ENCODE data around the gene MRPL36. TPM values are rescaled to one million over a fixed set of nuclear protein-coding genes. Genes with fewer than 3 reads are reported as not detected.
"Not testable (repeated sequence)": the region's sequence is repeated elsewhere in the genome, so short reads cannot be mapped to it uniquely, and the experiment has no call there.

MRPL36 gene
- polyA plus RNA-seq (2013): 21.0 TPM

DNA sequence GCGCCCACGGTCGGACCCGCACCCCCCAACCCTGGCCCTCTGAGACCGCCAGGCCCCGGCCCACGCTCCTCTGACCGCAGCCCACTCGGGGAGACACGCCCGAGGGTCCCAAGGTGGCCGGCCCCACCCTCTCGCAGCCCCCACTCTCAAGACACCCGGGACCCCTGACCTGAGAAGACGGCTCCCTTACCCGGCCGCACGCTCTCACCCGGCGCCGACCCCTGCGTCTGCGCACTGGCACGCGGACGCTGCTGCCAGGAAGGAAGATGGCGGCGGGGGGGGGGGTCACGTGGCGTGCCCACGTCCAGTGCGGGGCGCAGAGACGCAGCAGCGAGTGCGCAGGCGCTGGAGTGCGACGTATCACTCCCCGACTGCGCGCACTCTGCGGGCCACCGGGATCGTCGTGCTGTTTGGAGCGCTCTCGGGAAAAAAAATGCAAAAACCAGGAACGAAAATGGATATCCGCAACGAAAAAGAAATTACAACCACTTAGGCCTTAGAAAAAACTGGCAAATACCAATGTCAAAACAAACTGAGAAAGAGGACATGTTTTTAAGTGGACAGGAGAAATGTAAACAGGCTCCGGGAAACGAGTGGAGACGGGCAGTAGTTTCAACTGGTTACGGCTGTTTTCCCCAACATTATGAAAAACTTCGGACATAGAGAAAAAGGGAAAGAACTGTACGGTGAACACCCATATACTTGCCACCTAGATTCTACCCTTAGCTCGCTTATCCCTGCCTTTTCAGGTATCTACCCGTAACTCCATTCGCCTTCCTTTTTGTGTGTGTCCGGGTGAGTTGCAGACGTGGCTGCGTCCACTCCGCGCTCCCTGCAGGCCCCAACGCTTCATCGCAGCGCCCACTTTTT, at the start of gene MRPL36:
TSS of gene MRPL36 (minus strand) at position 236 of the 870 bp plus-strand sequence. CDS start 902 bp downstream, outside the sequence.
- WGBS (ENCODE audit: insufficient coverage): under 1% methylated on average over 50 of the region's 68 CpGs
- H3K9me3 ChIP-seq (ENCODE audit: control extremely low read depth in 1 of 5, control insufficient read depth in 4 of 5, insufficient read depth in 2 of 5, low read depth in 1 of 5, low read length in 4 of 5): no peaks in the 10 kb centered on the region
- peaks cover 2 to 46% (median 34%) of the 10 kb centered on the region in 4 experiments for H3K36me3 ChIP-seq (ENCODE audit: control insufficient read depth in 4 of 4, insufficient read depth in 4 of 4, low read length in 3 of 4)
- no peaks in the 10 kb centered on the region for H3K27me3 ChIP-seq (replicated peaks in 2 of 5; ENCODE audit: control insufficient read depth in 4 of 5, insufficient read depth in 5 of 5, low read length in 4 of 5)
- peak within 1 kb of the TSS; percentile 33 to 89 for H3K27ac ChIP-seq (ENCODE audit: insufficient read depth in 1 of 2, low read depth in 1 of 2, low read length in 2 of 2, poor library complexity in 1 of 2, severe bottlenecking in 2 of 2)
- peak; percentile 91 to 94 (median 93) for DNase-seq
- H3K4me1 ChIP-seq (ENCODE audit: control extremely low read depth in 1 of 4, control insufficient read depth in 4 of 4, insufficient read depth in 4 of 4, low read length in 3 of 4): peaks cover 2 to 27% (median 23%) of the 10 kb centered on the region in 4 experiments
- ChIA-PET POLR2A (no interaction called here), CTCF (interaction anchor here (0.7 to 1.0 kb wide), 2 partner anchors 12 to 27 kb away, joined by 3 read pairs; no protein-coding TSS in a partner anchor)
- peak within 1 kb of the TSS; percentile 67 to 97 (median 90) for H3K4me3 ChIP-seq (ENCODE audit: control insufficient read depth in 1 of 7, extremely low read depth in 1 of 7, insufficient read depth in 4 of 7, low read depth in 2 of 7, low read length in 6 of 7)

DNA sequence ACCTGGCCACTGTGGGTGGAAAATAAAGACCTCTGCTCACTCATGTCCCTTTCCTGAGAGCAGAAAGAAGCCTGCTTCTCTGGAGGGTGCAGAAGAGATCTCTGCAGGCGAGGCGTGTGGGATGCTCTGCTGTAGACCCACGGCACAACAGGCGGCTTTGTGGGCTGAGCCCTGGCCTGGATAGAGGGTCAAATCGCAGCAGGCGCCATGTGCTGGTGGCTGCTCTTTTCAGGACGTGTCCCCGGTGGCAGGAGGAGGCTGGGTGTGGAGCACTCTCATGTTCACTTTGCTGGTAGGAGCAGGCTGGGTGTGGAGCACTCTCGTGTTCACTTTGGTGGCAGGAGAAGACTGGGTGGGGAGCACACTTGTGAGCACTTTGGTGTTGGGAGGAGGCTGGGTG, 48.0 kb upstream of the MRPL36 start:
- POLR2A ChIA-PET: no interaction called here
- no peak overlapping the region for H3K27ac ChIP-seq (ENCODE audit: insufficient read depth in 1 of 2, low read depth in 1 of 2, low read length in 2 of 2, poor library complexity in 1 of 2, severe bottlenecking in 2 of 2)
- H3K4me1 ChIP-seq (ENCODE audit: control extremely low read depth in 1 of 4, control insufficient read depth in 4 of 4, insufficient read depth in 4 of 4, low read length in 3 of 4): peaks cover 0 to 8% (median 3%) of the 10 kb centered on the region in 4 experiments
- no peaks in the 10 kb centered on the region for H3K36me3 ChIP-seq (ENCODE audit: control insufficient read depth in 4 of 4, insufficient read depth in 4 of 4, low read length in 3 of 4)
- CTCF ChIA-PET: no interaction called here
- peaks cover 0 to 84% (median 24%) of the 10 kb centered on the region in 5 experiments for H3K27me3 ChIP-seq (replicated peaks in 2 of 5; ENCODE audit: control insufficient read depth in 4 of 5, insufficient read depth in 5 of 5, low read length in 4 of 5)
- H3K4me3 ChIP-seq (ENCODE audit: control insufficient read depth in 1 of 7, extremely low read depth in 1 of 7, insufficient read depth in 4 of 7, low read depth in 2 of 7, low read length in 6 of 7): no peak overlapping the region
- DNase-seq: no peak
- H3K9me3 ChIP-seq (ENCODE audit: control extremely low read depth in 1 of 5, control insufficient read depth in 4 of 5, insufficient read depth in 2 of 5, low read depth in 1 of 5, low read length in 4 of 5): no peaks in the 10 kb centered on the region
- 76% methylated on average over 7 of the region's 9 CpGs for WGBS (ENCODE audit: insufficient coverage)

DNA sequence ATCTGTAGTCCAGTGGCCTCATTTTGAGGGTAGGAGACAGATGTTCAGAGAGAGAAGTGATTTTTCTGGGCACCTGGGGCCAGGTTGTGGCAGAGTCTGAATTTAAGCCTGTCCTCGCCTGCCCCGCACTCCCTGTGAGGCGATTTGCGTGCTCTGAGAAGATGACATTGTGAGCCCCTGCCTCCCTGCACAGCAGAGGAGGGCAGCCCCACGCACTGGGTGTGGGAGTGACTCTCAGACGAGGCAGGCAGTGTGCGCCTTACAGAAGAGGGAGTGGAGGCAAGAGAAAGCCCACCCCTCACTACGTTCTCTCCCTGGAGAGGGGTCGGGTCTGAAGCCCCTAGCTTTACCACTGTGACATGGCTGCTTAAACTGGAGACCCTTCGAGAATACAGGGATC, 47.4 kb upstream of the MRPL36 start:
- H3K27ac ChIP-seq (ENCODE audit: insufficient read depth in 1 of 2, low read depth in 1 of 2, low read length in 2 of 2, poor library complexity in 1 of 2, severe bottlenecking in 2 of 2): no peak overlapping the region
- peaks cover 0 to 80% (median 22%) of the 10 kb centered on the region in 5 experiments for H3K27me3 ChIP-seq (replicated peaks in 2 of 5; ENCODE audit: control insufficient read depth in 4 of 5, insufficient read depth in 5 of 5, low read length in 4 of 5)
- H3K4me3 ChIP-seq (ENCODE audit: control insufficient read depth in 1 of 7, extremely low read depth in 1 of 7, insufficient read depth in 4 of 7, low read depth in 2 of 7, low read length in 6 of 7): no peak overlapping the region
- ChIA-PET CTCF (no interaction called here), POLR2A (no interaction called here)
- WGBS (ENCODE audit: insufficient coverage): 76% methylated on average over 9 of the region's 10 CpGs
- no peak for DNase-seq
- no peaks in the 10 kb centered on the region for H3K36me3 ChIP-seq (ENCODE audit: control insufficient read depth in 4 of 4, insufficient read depth in 4 of 4, low read length in 3 of 4)
- peaks cover 0 to 8% (median 3%) of the 10 kb centered on the region in 4 experiments for H3K4me1 ChIP-seq (ENCODE audit: control extremely low read depth in 1 of 4, control insufficient read depth in 4 of 4, insufficient read depth in 4 of 4, low read length in 3 of 4)
- H3K9me3 ChIP-seq (ENCODE audit: control extremely low read depth in 1 of 5, control insufficient read depth in 4 of 5, insufficient read depth in 2 of 5, low read depth in 1 of 5, low read length in 4 of 5): no peaks in the 10 kb centered on the region

GRCh38 chr5:1846583-1846982, 46.9 kb upstream of the MRPL36 start:
- Histone ChIP-seq H3K36me3 (ENCODE audit: control insufficient read depth in 4 of 4, insufficient read depth in 4 of 4, low read length in 3 of 4) (no peaks in the 10 kb centered on the region), H3K4me1 (ENCODE audit: control extremely low read depth in 1 of 4, control insufficient read depth in 4 of 4, insufficient read depth in 4 of 4, low read length in 3 of 4) (peaks cover 0 to 5% (median 3%) of the 10 kb centered on the region in 4 experiments), H3K27me3 (replicated peaks in 2 of 5; ENCODE audit: control insufficient read depth in 4 of 5, insufficient read depth in 5 of 5, low read length in 4 of 5) (peaks cover 0 to 80% (median 25%) of the 10 kb centered on the region in 5 experiments), H3K27ac (ENCODE audit: insufficient read depth in 1 of 2, low read depth in 1 of 2, low read length in 2 of 2, poor library complexity in 1 of 2, severe bottlenecking in 2 of 2) (no peak overlapping the region), H3K9me3 (ENCODE audit: control extremely low read depth in 1 of 5, control insufficient read depth in 4 of 5, insufficient read depth in 2 of 5, low read depth in 1 of 5, low read length in 4 of 5) (no peaks in the 10 kb centered on the region), H3K4me3 (ENCODE audit: control insufficient read depth in 1 of 7, extremely low read depth in 1 of 7, insufficient read depth in 4 of 7, low read depth in 2 of 7, low read length in 6 of 7) (no peak overlapping the region)
- ChIA-PET CTCF (no interaction called here), POLR2A (no interaction called here)
- WGBS (ENCODE audit: insufficient coverage): 85% methylated on average over 13 of the region's 13 CpGs
- DNase-seq: no peak

DNA sequence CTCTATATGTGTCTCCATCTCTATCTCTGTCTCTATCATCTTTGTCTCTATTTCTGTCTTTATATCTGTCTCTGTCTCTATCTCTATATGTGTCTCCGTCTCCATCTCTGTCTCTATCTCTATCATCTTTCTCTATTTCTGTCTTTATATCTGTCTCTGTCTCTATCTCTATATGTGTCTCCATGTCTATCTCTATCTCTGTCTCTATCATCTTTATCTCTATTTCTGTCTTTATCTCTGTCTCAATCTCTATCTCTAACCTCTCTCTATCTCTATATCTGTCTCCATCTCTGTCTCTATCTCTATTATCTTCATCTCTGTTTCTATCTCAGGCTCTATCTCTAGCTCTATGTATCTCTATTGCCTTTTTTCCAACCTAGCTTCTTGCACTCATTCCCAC, 46.1 kb upstream of the MRPL36 start:
- Histone ChIP-seq H3K4me1 (ENCODE audit: control extremely low read depth in 1 of 4, control insufficient read depth in 4 of 4, insufficient read depth in 4 of 4, low read length in 3 of 4) (no peaks in the 10 kb centered on the region), H3K36me3 (ENCODE audit: control insufficient read depth in 4 of 4, insufficient read depth in 4 of 4, low read length in 3 of 4) (no peaks in the 10 kb centered on the region), H3K27me3 (replicated peaks in 2 of 5; ENCODE audit: control insufficient read depth in 4 of 5, insufficient read depth in 5 of 5, low read length in 4 of 5) (peaks cover 0 to 80% (median 23%) of the 10 kb centered on the region in 5 experiments), H3K9me3 (ENCODE audit: control extremely low read depth in 1 of 5, control insufficient read depth in 4 of 5, insufficient read depth in 2 of 5, low read depth in 1 of 5, low read length in 4 of 5) (no peaks in the 10 kb centered on the region), H3K27ac (ENCODE audit: insufficient read depth in 1 of 2, low read depth in 1 of 2, low read length in 2 of 2, poor library complexity in 1 of 2, severe bottlenecking in 2 of 2) (no peak overlapping the region), H3K4me3 (ENCODE audit: control insufficient read depth in 1 of 7, extremely low read depth in 1 of 7, insufficient read depth in 4 of 7, low read depth in 2 of 7, low read length in 6 of 7) (no peak overlapping the region)
- DNase-seq: no peak
- POLR2A ChIA-PET: no interaction called here
- whole genome bisulfite sequencing (ENCODE audit: insufficient coverage): 100% methylated on average over 1 of the region's 1 CpG
- CTCF ChIA-PET: no interaction called here

GRCh38 chr5:1844708-1845436, 45.2 kb upstream of the MRPL36 start:
- Histone ChIP-seq H3K4me1 (ENCODE audit: control extremely low read depth in 1 of 4, control insufficient read depth in 4 of 4, insufficient read depth in 4 of 4, low read length in 3 of 4) (no peaks in the 10 kb centered on the region), H3K27me3 (replicated peaks in 2 of 5; ENCODE audit: control insufficient read depth in 4 of 5, insufficient read depth in 5 of 5, low read length in 4 of 5) (peaks cover 0 to 80% (median 17%) of the 10 kb centered on the region in 5 experiments), H3K4me3 (ENCODE audit: control insufficient read depth in 1 of 7, extremely low read depth in 1 of 7, insufficient read depth in 4 of 7, low read depth in 2 of 7, low read length in 6 of 7) (no peak overlapping the region), H3K36me3 (ENCODE audit: control insufficient read depth in 4 of 4, insufficient read depth in 4 of 4, low read length in 3 of 4) (no peaks in the 10 kb centered on the region), H3K27ac (ENCODE audit: insufficient read depth in 1 of 2, low read depth in 1 of 2, low read length in 2 of 2, poor library complexity in 1 of 2, severe bottlenecking in 2 of 2) (no peak overlapping the region), H3K9me3 (ENCODE audit: control extremely low read depth in 1 of 5, control insufficient read depth in 4 of 5, insufficient read depth in 2 of 5, low read depth in 1 of 5, low read length in 4 of 5) (no peaks in the 10 kb centered on the region)
- ChIA-PET POLR2A (no interaction called here), CTCF (no interaction called here)
- WGBS (ENCODE audit: insufficient coverage): 100% methylated on average over 5 of the region's 5 CpGs
- no peak for DNase-seq

GRCh38 chr5:1843761-1844160, 44.1 kb upstream of the MRPL36 start:
- H3K36me3 ChIP-seq (ENCODE audit: control insufficient read depth in 4 of 4, insufficient read depth in 4 of 4, low read length in 3 of 4); H3K4me3 ChIP-seq (ENCODE audit: control insufficient read depth in 1 of 7, extremely low read depth in 1 of 7, insufficient read depth in 4 of 7, low read depth in 2 of 7, low read length in 6 of 7); H3K27ac ChIP-seq (ENCODE audit: insufficient read depth in 1 of 2, low read depth in 1 of 2, low read length in 2 of 2, poor library complexity in 1 of 2, severe bottlenecking in 2 of 2); CTCF ChIA-PET; H3K9me3 ChIP-seq (ENCODE audit: control extremely low read depth in 1 of 5, control insufficient read depth in 4 of 5, insufficient read depth in 2 of 5, low read depth in 1 of 5, low read length in 4 of 5); DNase-seq; H3K4me1 ChIP-seq (ENCODE audit: control extremely low read depth in 1 of 4, control insufficient read depth in 4 of 4, insufficient read depth in 4 of 4, low read length in 3 of 4); POLR2A ChIA-PET: not testable (repeated sequence)
- 94% methylated on average over 6 of the region's 10 CpGs for WGBS (ENCODE audit: insufficient coverage)
- peaks cover 0 to 78% (median 15%) of the 10 kb centered on the region in 5 experiments for H3K27me3 ChIP-seq (replicated peaks in 2 of 5; ENCODE audit: control insufficient read depth in 4 of 5, insufficient read depth in 5 of 5, low read length in 4 of 5)
